Uterus (tissue), 2 donors: Measurements from ENCODE around the gene TPRG1.

Source experiments
- POLR2A ChIP-seq, 2 donors: fragments of 450-650 bp; IDR thresholded peaks; one replicate each; pipeline ENCODE4 v1.6.1; 2016; ENCODE audit warnings: antibody characterized with exemption in 2 of 2, mild to moderate bottlenecking in 1 of 2, moderate library complexity in 1 of 2
- TF ChIP-seq, protein P1 (sequence below), 4 experiments: fragments of 200-600 bp in 2 of 4; fragments of 450-650 bp in 2 of 4; sonication (generic) in 2 of 4; IDR thresholded peaks; one replicate each; pipeline ENCODE4 v1.5.1; 2016 to 2019; ENCODE audit warnings: antibody characterized with exemption in 4 of 4, mild to moderate bottlenecking in 2 of 4, moderate library complexity in 1 of 4

- TF ChIP-seq, protein P1, sequence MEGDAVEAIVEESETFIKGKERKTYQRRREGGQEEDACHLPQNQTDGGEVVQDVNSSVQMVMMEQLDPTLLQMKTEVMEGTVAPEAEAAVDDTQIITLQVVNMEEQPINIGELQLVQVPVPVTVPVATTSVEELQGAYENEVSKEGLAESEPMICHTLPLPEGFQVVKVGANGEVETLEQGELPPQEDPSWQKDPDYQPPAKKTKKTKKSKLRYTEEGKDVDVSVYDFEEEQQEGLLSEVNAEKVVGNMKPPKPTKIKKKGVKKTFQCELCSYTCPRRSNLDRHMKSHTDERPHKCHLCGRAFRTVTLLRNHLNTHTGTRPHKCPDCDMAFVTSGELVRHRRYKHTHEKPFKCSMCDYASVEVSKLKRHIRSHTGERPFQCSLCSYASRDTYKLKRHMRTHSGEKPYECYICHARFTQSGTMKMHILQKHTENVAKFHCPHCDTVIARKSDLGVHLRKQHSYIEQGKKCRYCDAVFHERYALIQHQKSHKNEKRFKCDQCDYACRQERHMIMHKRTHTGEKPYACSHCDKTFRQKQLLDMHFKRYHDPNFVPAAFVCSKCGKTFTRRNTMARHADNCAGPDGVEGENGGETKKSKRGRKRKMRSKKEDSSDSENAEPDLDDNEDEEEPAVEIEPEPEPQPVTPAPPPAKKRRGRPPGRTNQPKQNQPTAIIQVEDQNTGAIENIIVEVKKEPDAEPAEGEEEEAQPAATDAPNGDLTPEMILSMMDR (IDR thresholded peaks at IDR 0.05) = no peak
- no peak for TF ChIP-seq POLR2A (IDR thresholded peaks at IDR 0.05)
Observed at GRCh38 chr3:189157232-189158007, 14.4 kb upstream of the TPRG1 start.
